Activated naive CD8-positive, alpha-beta T cell treated with anti-CD3 and anti-CD28 coated beads, Interleukin-2, amount 50 U/mL, for 16 hours (primary cell): ENCODE data around the gene PSORS1C1.

ENCODE experiments used
- DNase-seq: peaks from one replicate; pipeline ENCODE4 v3.0.0-alpha.2; 2020; ENCODE audit warnings: low read depth, low spot score

The PSORS1C1 gene

DNA sequence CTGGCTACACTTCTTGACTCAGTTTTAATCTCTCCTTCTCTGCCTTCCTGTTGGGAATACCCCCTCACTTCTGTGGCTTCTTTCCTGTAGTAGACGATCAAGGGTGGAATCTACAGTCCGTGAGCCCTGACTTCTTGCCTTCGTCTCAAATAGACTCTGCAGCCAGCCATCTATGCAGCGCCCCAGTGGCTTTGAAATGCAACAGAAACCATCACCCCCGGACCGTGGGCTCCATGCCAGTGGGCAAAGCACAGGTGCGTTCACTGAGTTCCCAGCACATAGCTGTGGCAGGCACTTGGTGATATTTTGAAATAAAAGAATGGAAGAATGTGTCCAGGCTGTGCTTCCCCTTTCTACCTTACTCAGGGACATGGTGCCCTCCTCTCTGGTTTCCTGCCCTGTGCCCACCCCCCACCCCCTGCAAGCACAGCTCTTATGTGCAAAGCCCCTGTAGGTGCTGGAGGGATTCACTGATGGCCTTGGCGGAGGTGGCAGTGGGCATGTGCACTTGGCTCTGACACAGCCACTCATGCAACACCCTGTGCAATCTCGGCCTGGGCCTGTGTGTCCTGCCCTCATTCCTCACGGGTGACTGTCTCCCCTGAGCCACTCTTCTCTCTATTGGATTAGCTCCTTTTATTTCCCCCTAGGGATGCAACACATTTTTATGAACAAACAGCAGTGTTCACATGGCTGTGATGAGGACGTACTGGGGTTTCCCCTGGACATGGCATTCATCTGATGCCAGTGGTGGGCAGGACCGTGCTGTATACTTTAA lies 11.2 kb downstream of the PSORS1C1 start:
- DNase-seq: no peak

DNA sequence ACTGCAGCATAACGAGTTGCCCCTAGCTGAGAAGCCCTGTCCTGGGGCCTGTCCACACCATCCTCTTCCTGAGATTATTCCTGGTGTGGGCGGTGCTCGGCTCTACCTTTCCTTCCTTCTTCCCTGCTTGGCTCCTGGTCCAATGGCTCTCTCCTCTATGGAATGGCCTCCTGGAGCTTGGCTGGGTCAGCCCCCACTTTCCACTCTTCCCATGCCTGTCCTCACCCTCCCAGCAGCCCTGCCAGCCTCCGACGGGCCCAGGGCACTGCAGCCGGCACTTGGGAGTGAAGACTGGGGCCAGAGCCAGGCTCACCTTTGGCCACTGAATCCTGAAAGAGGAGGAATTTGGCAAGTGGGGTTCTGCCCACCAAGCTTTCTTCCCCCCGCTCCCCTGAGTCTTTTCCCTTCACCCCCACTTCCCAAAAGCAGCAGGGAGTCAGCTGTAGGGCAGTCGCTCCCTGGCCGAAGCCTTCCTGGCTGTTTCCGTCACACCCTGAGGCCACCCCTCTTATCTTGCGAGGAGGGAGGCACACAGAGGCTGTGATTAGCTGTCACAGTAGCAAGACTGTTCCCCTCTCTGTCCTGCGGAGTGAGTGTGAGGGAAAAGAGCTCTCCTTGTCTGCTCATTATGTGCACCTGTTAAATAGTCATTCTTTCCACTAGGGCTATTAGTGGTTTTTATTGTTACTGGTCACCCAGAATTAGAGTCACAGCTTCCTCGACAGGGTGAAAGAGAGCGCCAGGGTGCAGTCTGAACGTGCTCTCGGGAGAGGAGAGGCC lies 12.0 kb downstream of the PSORS1C1 start:
- DNase-seq: no peak

DNA sequence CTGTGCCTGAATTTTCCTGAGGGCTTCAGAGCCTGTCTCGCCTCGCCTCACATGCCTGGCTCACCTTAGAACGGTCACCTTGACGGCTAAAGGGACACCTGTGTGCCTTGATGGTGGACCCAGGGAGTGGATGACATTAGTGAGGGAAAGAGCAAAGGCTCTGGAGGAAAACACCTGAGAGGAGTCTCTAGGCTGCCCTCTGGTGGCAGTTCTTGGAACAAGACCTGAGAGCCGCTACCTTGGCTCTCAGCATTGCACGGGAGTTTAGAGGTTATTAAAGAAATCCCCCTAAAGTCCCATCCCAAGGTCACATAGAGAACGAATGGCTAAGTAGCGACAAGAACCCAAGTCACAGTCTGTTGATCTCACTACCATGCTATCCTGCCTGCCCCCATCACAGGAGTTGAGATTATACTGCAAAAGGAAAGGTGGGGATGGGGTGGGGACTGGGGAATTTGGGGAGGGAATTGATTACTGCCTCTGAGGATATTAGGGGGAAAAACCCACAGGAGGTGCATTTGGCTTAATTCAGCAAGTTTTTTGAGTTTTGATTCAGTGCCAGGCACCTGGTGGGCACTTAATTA lies 13.6 kb downstream of the PSORS1C1 start:
- DNase-seq: peak; percentile 53

DNA sequence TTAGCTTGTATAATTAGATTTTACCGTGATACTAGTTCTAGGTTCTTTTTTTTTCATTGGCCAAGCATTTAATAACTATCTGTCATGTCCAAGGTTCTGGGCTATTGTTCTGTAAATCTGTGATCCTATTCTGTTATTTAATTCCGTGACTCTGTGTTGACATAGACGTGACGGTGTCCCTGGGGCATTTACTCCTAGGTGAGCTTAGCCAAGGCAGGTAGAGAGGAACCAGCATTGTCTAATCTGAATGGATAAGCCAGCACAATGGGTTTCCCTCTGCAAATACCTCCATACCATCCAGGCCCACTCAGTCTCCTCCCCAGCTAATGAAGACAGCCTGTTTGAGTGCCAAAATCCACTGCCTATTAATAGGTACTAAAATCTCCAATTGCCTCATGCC lies 14.5 kb downstream of the PSORS1C1 start:
- no peak for DNase-seq

DNA sequence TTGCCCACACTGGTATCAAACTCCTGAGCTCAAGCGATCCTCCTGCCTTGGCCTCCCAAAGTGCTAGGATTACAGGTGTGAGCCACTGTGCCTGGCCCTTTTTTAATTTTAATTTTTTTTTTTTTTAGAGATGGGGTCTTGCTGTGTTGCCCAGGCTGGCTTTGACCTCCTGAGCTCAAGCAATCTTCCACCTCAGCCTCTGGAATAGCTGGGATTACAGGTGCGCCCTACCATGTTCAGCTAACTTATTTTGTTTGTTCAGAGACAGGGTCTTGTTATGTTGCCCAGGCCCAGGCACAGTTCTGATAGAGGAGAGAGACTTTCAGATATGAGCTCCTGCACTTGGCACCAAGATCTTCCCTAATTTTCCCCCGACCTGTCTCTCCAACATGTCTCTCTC lies 16.2 kb downstream of the PSORS1C1 start:
- no peak for DNase-seq

DNA sequence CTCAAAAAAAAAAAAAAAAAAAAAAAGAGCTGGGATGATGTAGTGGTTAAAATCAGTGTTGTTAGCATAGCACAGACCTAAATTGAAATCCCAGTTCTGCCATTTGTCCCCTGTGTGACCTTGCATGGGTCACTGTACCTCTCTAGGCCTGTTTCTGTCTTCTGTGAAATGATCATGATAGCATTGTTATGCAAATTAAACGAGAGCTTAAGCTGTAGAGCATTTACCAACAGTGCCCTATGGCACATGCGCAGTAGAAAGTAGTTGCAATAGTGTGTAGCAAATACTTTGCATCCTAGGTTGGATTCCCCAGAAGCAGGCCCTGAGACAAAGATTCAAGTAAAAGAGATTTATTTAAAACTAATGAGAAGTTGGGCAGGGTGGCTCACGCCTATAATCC lies 17.0 kb downstream of the PSORS1C1 start:
- DNase-seq: no peak

DNA sequence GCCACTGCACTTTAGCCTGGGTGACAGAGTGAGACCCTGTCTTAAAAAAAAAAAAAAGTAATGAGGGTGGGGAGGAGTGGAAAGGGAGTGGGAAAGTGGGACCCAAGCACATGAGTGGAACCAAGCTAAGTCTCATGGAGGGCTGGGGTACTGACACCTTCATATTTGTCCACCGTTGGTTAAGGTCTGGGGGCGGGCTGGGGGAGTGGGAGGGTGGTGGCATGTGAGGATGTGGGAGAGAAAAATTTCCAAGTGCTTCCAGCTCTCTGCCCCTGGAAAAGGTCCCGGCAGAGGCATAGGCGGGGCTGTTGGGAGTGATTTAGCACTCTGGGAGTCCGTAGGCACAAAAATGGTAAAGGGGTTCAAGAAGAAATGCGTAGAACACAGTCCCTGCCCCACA lies 18.2 kb downstream of the PSORS1C1 start:
- no peak for DNase-seq

DNA sequence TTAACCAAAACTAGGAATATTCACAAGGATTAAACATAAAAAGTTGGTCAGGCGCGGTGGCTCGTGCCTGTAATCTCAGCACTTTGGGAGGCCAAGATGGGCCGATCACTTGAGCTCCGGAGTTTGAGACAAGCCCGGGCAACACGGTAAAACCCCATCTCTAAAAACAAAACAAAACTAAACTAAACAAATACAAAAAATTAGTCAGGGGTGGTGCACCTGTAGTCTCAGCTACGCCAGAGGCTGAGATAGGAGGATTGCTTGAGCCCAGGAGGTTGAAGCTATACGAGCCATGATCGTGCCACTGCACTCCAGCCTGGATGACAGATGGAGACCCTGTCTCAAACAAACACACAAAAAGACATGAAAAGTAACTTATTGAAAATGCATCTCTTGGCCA lies 21.1 kb downstream of the PSORS1C1 start:
- no peak for DNase-seq

DNA sequence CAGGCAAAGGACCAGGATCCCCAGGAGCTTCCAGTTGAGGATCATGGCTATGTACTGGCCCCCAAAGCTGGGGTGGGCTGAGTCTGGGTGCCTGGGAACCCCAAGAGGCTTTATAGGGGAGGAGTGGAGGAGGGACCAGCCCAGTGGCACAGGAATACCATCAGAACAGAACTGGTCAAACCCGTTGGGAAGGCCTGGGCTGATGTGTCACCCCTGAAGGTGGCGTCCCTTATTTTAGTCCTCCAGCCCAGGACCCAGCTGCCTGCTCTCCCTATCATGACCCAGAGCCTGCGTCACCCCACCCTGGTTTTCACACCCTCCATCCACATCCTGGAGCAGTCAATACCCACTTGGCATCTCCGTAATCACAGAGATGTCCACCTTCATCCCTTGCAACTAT lies 24.4 kb downstream of the PSORS1C1 start, which contains the start of gene PSORS1C2:
TSS of gene PSORS1C2 (minus strand) at position 85 of the 400 bp plus-strand sequence. CDS start at position 45, 40 bp downstream.
- DNase-seq: no peak

DNA sequence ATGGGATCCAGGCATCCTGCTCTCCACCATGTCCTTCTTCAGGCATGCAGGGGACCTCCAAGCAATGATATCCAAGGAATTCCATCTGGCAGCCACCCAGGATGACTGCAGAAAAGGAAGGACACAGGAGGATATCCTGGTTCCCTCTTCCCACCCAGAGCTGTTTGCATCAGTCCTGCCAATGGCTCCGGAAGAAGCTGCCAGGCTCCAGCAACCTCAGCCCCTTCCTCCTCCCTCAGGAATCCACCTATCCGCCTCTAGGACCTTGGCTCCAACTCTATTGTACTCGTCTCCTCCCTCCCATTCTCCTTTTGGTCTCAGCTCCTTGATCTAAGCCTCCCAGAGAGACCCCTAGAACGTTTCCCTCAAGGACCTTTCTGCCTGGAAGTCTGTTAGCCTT lies 25.0 kb downstream of the PSORS1C1 start:
- DNase-seq: no peak

DNA sequence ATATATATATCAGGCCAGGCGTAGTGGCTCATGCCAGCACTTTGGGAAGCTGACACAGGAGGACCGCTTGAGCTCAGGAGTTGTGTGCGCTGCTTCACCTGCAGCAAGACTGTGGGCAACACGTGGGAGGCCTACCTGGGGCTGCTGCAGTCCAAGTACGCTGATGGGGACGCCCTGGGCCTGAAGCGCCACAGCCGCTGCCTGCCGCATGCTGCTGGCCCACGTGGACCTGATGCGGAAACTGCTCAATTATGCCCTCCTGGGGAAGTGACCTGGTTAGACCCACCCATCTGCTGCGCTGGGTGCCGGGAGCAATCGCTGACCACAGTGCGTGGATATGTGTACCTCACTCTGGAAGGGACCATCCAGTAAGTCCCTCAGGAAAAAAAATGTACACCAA lies 26.0 kb downstream of the PSORS1C1 start:
- no peak for DNase-seq

DNA sequence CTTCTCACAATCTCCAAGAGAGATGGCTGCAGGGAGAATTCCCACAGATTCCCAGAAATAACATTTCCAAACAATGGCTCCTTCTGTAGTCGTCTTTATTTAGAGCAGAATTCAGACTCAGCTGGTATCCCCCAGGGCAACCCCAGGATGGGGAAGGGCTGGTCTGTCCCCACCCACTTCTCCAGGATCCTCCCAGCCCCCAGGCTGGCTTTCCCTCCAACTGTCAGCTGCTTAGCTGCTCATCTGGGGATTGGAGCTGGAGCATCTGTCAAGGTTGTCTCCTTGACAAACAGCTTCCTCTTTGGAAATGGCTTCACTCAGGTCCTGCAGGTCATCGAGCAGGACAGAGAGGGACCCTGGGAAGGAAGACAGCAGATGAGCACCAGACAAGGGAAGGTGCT lies 27.8 kb downstream of the PSORS1C1 start:
- DNase-seq: no peak

DNA sequence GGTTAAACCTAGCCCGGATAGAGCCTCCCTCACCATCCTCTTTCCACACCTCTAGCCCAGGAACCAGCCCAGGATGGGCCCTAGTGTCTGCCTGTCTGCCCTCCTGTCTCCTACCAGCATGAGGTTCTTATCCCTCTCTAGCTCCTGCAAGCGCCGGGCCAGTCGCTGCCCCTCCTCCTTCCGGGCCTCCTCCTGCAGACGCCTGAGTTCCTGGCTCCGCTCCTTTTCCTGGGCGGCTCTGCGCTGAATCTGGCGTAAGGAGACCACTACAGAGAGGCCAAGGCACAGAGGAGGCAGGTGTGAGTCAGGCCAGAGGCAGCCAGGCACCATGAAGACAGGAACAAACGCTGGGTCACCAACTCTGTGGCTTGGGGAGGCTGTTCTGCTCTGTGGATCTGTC lies 28.5 kb downstream of the PSORS1C1 start:
- no peak for DNase-seq

DNA sequence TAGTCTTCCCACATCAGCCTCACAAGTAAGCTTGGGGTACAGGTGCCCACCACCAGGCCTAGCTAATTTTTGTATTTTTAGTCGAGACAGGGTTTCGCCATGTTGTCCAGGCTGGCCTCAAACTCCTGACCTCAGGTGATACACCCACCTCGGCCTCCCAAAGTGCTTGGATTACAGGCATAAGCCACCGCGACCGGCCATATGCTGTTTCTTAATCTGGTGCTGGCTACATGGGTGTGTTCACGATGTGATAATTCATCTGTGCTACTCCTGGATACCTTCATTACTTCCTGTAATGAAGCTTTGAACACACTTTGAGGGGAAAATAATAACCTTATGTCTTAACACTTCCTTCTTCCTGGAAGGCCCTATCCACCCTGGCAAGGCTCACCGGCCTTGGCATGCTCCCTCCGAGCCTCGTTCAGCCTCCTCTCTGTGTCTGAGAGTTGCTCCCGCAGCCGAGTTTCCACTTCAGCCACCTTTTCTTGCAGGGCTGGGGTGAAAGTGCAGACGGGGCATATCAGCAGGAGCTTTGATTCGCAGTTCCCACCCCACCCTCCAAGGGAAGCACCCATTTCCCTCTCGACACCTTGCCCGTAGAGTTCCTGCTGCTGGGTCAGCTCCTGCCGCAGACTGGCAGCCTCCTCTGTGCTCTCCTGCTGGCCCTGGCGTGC lies 29.8 kb downstream of the PSORS1C1 start:
- DNase-seq: no peak

DNA sequence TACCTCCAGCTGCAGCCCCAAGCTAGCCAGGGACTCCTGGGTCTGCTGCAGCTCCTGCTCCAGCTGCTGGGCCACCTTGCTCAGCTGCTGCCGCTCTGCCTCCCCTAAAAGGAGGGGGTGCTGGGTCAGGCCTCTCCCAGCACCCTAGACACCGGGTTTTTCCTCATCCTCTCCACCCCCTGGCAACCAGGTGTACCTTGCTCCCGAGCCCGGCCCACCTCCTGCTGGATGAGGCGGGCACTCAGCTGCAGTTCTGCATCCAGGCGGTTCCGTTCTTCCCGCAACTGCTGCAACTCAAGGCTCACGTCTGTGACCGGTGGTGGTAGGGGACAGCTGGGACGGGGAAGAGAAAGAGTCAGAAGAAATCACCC lies 30.4 kb downstream of the PSORS1C1 start:
- no peak for DNase-seq

DNA sequence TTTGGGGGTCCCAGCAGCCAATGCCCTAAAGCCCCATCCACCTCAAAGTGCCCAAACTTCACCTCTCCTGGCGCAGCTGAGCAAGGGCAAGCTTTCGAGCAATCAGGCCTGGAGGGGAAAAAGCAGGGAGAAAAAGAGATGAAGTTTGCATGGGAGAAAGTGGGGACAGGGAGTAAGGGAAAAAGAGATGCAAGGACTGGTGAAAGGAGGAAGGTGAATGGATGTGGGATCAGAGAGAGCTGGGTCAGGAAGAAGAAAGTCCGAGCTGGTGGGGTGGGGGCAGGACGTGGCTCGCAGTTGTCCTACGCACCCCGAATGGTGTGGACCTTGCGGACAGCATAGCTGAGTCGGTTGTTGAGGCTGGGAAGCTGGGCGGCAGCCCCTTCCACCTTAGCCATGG lies 30.8 kb downstream of the PSORS1C1 start:
- no peak for DNase-seq

DNA sequence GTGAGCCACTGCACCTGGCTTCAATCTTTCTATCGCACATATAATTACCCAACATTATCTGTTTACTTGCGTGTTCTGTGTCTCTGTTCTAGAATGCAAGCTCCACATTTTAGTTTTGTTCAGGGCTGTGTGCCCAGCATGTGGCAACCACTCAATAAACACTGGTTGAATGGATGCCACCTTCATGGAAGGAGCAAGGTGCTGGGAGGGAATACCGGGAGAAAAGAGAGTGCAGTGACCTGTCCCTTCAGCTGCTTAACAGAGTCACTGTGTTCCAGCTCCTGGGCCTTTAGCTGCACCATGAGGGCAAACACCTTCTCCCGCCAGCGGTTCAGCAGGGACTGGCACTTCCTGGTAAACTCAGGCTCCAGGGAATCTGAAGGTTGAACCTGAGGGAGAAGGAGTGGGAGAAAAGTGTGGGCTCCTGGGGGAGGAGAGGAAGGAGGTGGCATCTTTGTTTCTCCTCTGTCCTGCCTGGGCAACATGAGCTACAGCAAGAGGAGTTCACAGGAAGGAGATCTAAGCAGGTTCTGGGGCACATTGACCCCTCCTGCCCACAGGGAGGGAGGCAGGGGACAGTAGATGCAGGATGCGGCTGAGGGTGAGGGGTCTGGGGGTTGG lies 35.3 kb downstream of the PSORS1C1 start:
- no peak for DNase-seq

DNA sequence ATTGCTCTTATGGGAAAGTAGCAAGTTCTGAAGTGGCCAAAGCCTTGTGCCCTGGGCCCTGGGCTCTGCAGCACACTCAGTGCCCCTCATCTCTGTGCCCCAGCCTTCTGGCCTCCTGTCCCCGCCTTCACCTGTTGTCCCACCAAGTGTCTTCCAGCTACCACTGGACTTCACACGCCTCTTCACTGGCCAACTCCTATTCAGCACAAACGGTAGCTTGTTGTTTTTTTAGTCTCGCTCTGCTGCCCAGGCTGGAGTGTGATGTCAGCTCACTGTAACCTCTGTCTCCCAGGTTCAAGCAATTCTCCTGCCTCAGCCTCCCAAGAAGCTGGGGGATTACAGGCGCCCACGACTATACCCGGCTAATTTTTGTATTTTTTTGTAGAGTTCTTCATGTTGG lies 38.2 kb downstream of the PSORS1C1 start:
- DNase-seq: no peak

DNA sequence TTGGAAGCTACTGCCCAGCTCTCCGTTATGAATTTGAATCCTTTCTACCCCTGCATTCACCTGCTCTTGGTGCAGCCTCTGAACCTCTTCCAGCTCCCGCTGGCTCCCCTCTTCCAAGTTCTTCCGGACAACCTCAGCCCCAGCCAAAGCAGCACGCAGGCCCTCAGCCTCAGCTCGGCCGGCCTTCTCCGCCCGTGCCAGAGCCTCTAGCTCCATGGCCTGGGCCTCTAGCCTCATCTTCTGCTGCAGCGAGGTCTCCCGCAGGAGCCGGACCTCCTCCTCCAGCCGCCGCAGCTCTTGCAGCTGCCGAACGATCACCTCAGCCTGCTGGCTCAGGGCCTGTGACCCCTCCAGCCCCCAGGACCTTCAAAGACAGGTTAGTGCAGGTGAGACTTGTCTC lies 39.8 kb downstream of the PSORS1C1 start:
- no peak for DNase-seq

DNA sequence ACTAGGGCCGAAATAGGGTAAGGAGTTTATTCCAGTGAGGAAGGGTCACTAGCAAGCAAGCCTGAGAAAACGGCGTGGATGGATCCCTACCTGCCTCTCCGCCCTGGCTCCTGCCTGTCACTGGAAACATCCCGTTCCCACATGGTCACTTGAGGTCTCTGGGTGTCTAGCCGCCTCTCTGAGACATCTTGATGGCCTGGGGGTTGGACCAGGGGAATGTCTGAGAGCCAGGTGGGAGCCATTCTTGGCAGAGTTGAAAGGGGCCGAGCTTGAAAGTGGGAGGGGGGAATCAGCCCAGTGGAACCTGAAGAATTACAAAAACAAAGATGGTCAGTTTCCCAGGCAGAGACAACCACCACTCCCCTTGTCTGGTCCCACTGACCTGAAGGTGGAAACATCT lies 42.0 kb downstream of the PSORS1C1 start:
- no peak for DNase-seq

DNA sequence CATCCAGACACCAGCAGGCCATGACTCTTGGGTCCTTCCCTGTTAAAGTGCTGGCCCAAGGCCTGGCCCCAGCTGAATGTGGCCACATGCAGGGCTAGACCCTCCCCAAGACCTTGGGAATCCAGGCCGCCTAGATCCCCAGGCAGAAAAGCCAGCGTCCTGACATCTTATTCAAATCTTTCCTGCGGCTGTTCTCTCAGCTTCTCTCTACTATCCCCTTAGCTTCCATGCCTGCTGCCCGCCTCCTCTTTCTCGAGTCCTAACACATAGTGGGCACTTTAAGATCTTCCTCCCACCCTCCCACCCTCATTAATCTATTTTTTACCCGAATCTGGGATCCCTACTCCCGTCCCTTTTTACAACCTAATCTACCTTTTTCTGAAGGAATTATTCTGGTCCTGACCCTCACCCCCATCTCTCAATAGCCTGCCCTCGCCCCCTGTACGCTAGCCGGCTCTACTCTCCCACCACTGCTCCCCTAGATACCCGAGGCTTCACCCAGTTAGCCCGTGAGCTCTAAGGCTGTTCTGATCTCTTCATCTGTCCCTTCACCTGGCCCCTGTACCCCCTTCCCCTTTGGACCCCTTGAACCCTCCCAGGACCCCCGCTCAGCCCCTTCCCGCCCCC lies 43.0 kb downstream of the PSORS1C1 start, which contains the start of gene CCHCR1:
TSS of gene CCHCR1 (minus strand) at position 290 of the 627 bp plus-strand sequence. CDS start at position 88, 202 bp downstream.
- no peak for DNase-seq
